Stimulated activated CD8-positive, alpha-beta memory T cell treated with anti-CD3 and anti-CD28 coated beads, Interleukin-2, amount 100 ng/mL, for 48 hours (primary cell): ENCODE results near the gene OXA1L.
"Not testable (repeated sequence)": the region's sequence is repeated elsewhere in the genome, so short reads cannot be mapped to it uniquely, and the experiment has no call there.

ENCODE experiments used
- DNase-seq, 2 donors: peaks; one replicate each; pipeline ENCODE4 v3.0.0-alpha.2; 2020; ENCODE audit warnings: low read depth in 2 of 2

The OXA1L gene

DNA sequence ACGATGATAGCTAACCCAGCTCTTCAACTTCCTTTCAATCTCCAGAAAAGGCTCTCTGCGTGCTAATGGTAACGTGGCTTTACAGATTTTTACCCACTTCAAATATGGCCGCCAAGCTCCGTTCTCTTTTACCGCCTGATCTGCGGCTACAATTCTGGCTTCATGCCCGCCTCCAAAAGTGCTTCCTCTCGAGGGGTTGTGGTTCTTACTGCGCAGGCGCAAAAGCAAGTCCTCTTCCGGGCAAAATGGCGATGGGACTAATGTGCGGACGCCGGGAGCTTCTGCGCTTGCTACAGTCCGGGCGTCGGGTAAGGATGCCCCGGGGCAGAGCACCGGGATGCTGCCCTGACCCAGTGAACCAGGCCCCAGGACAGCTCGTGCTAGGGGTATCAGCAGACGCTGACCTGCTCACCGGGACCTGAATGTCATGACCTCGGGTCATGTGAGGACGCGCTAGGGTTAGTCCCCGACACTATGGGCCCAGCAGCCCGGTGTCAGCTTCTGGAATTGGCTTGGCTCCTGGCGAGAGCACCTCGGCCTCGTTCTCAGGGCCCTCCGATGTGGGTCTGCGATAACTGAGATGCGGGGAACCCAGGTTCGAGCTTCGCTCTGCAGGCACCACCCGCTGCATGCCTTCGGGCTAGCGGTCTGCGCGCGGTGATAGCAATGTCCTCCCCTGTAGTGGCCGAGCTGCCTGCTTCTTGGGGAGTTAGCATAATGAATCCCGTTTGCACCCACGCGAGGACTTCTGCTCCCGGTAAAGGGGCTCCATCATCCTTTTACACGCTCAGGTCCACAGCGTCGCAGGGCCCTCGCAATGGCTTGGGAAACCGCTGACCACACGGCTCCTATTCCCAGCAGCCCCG lies at the start of gene OXA1L:
Gene OXA1L, plus strand, starts transcription at position 232 of the 866 bp plus-strand sequence. Its CDS starts 14 bp downstream, at position 246.
- DNase-seq: peak; percentile 85 to 89

GRCh38 chr14:22718091-22718490 lies 48.4 kb upstream of the OXA1L start:
- DNase-seq: no peak

DNA sequence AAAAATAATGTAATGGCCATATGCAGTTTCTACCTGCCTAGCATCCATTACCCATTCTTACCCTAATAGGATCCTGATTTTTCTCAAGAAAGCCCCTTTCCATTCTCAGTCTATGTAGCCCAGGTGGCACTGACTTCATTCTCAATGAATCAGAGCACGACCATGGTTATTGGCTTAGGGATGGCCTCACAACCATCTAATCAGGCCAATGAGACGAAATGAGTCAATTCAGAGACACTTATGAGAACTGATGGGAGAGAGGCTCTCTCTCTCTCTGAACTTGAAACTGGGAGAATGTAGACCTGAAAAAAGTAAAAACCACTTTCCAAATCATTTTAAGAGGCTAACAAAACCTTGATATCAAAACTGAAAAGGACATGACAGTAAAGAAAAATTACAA lies 45.3 kb upstream of the OXA1L start:
- no peak for DNase-seq

DNA sequence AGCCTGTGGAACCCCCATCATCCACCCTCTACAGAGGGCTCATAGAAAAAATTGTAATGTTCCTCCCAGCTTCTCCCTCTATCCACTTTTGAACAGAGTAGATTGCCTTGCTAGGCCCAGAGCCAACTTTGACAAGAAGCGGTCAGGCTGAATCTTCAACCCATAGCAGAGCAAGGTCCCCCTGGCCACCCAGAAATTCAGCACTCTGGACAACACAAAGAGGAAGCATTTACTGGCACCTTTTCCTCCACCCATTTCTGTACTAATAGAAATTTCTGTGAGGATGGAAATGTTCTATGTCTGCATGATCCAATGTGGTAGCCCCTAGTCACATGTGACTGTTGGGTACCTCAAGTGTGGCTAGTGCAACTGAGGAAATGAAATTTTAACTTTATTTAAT lies 42.7 kb upstream of the OXA1L start:
- DNase-seq: no peak

- not testable (repeated sequence) for DNase-seq
Measured at GRCh38 chr14:22724847-22725246, 41.6 kb upstream of the OXA1L start.

DNA sequence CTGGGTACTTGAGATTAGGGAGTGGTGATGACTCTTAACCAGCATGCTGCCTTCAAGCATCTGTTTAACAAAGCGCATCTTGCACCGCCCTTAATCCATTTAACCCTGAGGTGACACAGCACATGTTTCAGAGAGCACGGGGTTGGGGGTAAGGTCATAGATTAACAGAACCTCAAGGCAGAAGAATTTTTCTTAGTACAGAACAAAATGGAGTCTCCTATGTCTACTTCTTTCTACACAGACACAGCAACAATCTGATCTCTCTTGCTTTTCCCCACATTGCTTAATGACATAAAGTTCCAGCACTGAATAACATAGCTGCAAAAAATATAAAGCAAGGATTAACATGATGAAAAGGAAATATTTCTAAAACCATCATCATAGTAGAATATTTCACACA lies 41.1 kb upstream of the OXA1L start:
- DNase-seq: not testable (repeated sequence)

DNA sequence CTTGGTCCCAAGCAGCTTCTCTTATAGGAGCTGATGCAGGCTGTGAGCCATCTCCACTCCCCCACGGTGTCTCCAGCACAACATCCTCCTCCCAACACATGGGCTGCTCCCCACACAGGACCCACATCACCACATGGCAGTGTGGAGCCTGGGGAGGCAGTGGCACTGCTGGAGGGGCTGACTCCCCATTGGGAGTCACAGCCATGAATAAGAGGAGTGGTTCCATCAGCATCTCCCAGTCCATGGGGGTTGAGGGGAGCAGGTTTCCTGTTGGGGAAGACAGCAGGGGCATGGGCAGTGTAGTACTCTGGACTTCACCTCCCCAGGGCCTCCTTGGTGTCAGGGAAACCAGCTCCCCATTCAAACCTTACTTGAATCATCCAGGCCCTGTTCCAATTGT lies 40.5 kb upstream of the OXA1L start:
- no peak for DNase-seq

DNA sequence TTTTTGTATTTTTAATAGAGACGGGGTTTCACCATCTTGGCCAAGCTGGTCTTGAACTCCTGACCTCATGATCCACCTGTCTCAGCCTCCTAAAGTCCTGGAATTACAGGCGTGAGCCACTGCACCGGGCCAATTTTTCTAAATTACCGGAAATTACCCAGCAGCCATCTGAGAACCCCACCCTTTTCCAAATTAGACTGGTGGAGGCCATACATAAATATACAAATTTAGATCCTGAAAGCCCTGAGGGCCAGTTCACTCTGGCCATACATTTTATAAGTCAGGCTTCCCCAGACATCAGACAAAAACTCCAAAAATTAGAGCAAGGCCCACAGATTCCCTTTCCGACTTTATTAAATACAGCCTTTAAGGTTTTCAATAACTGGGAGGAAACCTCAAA lies 34.4 kb upstream of the OXA1L start:
- DNase-seq: not testable (repeated sequence)

GRCh38 chr14:22733829-22734228 lies 32.7 kb upstream of the OXA1L start:
- no peak for DNase-seq

DNA sequence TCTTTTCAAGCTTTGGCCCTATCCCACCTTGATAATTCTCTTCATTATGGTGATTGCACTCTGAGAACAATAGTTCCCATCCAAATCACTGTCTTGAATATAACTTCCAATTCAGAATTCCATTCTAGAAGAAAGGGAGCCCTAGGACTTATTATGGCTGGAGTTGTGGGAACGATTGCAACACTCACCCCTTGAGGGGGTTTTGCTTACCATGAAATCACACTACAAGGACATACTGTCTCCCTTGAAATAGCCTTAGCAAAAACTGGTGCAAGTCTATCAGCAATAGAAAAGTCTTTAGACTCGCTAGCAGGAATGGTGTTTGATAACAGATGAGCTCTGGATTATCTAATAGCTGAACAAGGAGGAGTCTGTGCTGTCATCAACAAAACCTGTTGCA lies 31.4 kb upstream of the OXA1L start:
- DNase-seq: no peak

GRCh38 chr14:22736384-22736783 lies 30.1 kb upstream of the OXA1L start:
- not testable (repeated sequence) for DNase-seq

- DNase-seq: peak in 1 of 2 donors; percentile 23
Measured at GRCh38 chr14:22737052-22737451, 29.4 kb upstream of the OXA1L start.

- no peak for DNase-seq
Measured at GRCh38 chr14:22739423-22739822, 27.1 kb upstream of the OXA1L start.

GRCh38 chr14:22740020-22740419 lies 26.5 kb upstream of the OXA1L start:
- DNase-seq: no peak

DNA sequence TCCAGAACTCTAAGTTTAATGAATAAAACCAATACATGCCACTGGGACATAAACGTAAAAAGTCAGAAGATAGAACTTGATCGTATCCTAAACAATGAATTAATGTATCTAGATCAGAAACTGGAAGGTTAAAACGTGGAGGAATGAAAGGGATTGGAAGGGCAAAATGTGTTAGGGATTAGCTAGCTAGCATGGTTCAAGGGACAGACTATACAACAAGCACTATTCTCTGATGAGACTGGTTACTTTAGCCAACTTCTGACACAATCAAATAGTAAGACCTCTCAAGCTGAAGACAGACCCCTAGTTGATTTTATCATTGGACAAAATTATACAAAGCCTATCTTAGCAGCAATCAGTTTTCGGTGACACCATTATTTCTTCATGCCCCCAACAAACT lies 18.7 kb upstream of the OXA1L start:
- no peak for DNase-seq

- DNase-seq: no peak
Measured at GRCh38 chr14:22748206-22748605, 18.3 kb upstream of the OXA1L start.

- DNase-seq: no peak
Measured at GRCh38 chr14:22748631-22749068, 17.8 kb upstream of the OXA1L start.

GRCh38 chr14:22752422-22752821 lies 14.1 kb upstream of the OXA1L start:
- no peak for DNase-seq

DNA sequence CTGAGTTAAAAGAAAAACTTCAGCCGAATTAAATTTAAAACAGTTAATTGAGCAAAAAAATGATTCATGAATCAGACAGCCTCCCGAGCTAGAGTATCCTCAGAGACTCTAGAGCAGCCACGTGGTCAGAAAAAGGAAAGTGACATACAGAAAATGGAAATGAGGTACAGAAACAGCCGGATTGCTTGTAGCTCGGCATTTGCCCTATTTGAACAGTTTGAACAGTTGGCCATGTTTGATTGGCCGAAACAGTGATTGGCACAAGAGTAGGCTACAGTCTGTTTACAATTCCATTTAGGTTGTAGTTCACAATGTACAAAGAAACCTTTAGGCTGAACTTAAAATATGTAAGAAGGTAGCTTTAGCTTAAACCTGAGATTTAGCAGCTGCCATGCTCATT lies 12.9 kb upstream of the OXA1L start:
- no peak for DNase-seq

DNA sequence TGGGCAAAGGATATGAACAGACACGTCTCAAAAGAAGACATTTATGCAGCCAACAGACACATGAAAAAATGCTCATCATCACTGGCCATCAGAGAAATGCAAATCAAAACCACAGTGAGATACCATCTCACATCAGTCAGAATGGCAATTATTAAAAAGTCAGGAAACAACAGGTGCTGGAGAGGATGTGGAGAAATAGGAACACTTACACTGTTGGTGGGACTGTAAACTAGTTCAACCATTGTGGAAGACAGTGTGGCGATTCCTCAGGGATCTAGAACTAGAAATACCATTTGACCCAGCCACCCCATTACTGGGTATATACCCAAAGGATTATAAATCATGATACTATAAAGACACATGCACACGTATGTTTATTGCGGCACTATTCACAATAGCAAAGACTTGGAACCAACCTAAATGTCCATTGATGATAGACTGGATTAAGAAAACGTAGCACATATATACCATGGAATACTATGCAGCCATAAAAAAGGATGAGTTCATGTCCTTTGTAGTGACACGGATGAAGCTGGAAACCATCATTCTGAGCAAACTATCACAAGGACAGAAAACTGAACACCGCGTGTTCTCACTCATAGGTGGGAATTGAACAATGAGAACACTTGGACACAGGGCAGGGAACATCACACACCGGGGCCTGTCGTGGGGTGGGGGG lies 8.4 kb upstream of the OXA1L start:
- not testable (repeated sequence) for DNase-seq

GRCh38 chr14:22761734-22762133 lies 4.8 kb upstream of the OXA1L start:
- DNase-seq: no peak

GRCh38 chr14:22764382-22764781 lies 2.1 kb upstream of the OXA1L start:
- DNase-seq: no peak

DNA sequence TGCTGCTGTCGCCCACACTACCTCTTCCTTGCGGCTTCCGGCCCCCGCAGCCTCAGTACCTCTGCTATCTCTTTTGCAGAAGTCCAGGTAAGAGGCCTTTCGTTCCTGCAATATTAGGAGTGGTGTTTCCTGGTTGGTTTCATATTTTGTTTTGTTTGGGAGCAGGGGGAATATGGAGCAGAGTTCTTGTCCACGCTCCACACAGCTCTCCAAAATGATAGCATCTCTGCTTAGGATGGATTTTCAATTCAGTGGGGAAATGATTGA lies 768 bp downstream of the OXA1L start:
- no peak for DNase-seq
